Astrocyte (in vitro differentiated cells and primary cell): Measurements from ENCODE around the gene DLD. TPM values are rescaled to one million over a fixed set of nuclear protein-coding genes. Genes with fewer than 3 reads are reported as not detected.
"Not testable (repeated sequence)": the region's sequence is repeated elsewhere in the genome, so short reads cannot be mapped to it uniquely, and the experiment has no call there.

ENCODE experiments used
- DNase-seq: peaks from one replicate; pipeline ENCODE4 v3.0.0-alpha.2; 2010; ENCODE audit warnings: low read depth
- FAIRE-seq: peaks from 2 replicates; lab custom pipeline; 2011; peaks lifted over from hg19 to GRCh38; lab: Jason Lieb, UNC
- H2AFZ ChIP-seq: 2 replicates; pipeline ENCODE4 v1.6.0; 2012; ENCODE audit warnings: low read depth, low read length, inconsistent platforms
- H3K27ac ChIP-seq: 2 replicates; pipeline ENCODE4 v1.5.1; 2011; ENCODE audit warnings: low read depth, low read length, inconsistent platforms
- H3K27me3 ChIP-seq: 2 replicates; pipeline ENCODE4 v1.6.0; 2011; ENCODE audit warnings: low read length, inconsistent platforms; ENCODE audit not compliant: insufficient read depth
- H3K36me3 ChIP-seq: 2 replicates; pipeline ENCODE4 v1.5.1; 2011; ENCODE audit warnings: low read length, inconsistent platforms; ENCODE audit not compliant: insufficient read depth
- H3K4me1 ChIP-seq: 2 replicates; pipeline ENCODE4 v1.5.1; 2011; ENCODE audit warnings: low read length, inconsistent platforms; ENCODE audit not compliant: insufficient read depth
- H3K4me2 ChIP-seq: 2 replicates; pipeline ENCODE4 v1.6.0; 2012; ENCODE audit warnings: low read length, inconsistent platforms
- H3K4me3 ChIP-seq: 2 replicates; pipeline ENCODE4 v1.5.1; 2011; ENCODE audit warnings: low read depth, mild to moderate bottlenecking, low read length, inconsistent platforms; ENCODE audit not compliant: insufficient read depth
- H3K79me2 ChIP-seq: 2 replicates; pipeline ENCODE4 v1.6.0; 2012; ENCODE audit warnings: mild to moderate bottlenecking, low read length, inconsistent platforms; ENCODE audit not compliant: insufficient read depth
- H3K9ac ChIP-seq: 2 replicates; pipeline ENCODE4 v1.6.0; 2012; ENCODE audit warnings: mild to moderate bottlenecking, low read length, inconsistent platforms
- H3K9me3 ChIP-seq: 2 replicates; pipeline ENCODE4 v1.5.1; 2012; ENCODE audit warnings: low read depth, mild to moderate bottlenecking, low read length, inconsistent platforms; ENCODE audit not compliant: insufficient read depth
- H4K20me1 ChIP-seq: 2 replicates; pipeline ENCODE4 v1.6.0; 2012; ENCODE audit warnings: low read length, inconsistent platforms; ENCODE audit not compliant: insufficient read depth
- H3K27ac Mint-ChIP-seq: one replicate; pipeline ENCODE4 v1.8.0; 2021; ENCODE audit warnings: mild to moderate bottlenecking, mixed read lengths; ENCODE audit not compliant: unreplicated experiment
- H3K27me3 Mint-ChIP-seq: one replicate; pipeline ENCODE4 v1.8.0; 2021; ENCODE audit warnings: low read depth, mixed read lengths; ENCODE audit not compliant: unreplicated experiment
- H3K36me3 Mint-ChIP-seq: one replicate; pipeline ENCODE4 v1.8.0; 2021; ENCODE audit warnings: low read depth, mixed read lengths; ENCODE audit not compliant: unreplicated experiment
- H3K4me1 Mint-ChIP-seq: one replicate; pipeline ENCODE4 v1.8.0; 2021; ENCODE audit warnings: low read depth, mixed read lengths; ENCODE audit not compliant: unreplicated experiment
- H3K4me3 Mint-ChIP-seq: one replicate; pipeline ENCODE4 v1.8.0; 2021; ENCODE audit warnings: mild to moderate bottlenecking, moderate library complexity, mixed read lengths; ENCODE audit not compliant: unreplicated experiment
- H3K9me3 Mint-ChIP-seq: one replicate; pipeline ENCODE4 v1.8.0; 2021; ENCODE audit warnings: mild to moderate bottlenecking, mixed read lengths; ENCODE audit not compliant: unreplicated experiment
- EZH2 ChIP-seq: IDR thresholded peaks from 2 replicates; pipeline ENCODE4 v1.6.1; 2012; ENCODE audit warnings: mild to moderate bottlenecking, low read length, inconsistent platforms; ENCODE audit not compliant: insufficient read depth
- total RNA-seq: library from RNA; stranded (reverse); gene quantifications from 2 replicates; pipeline ENCODE4 v1.2.1, GENCODE V29; 2021
- TF ChIP-seq, protein P1 (sequence below): IDR thresholded peaks from 2 replicates; pipeline ENCODE4 v1.5.1; 2011; ENCODE audit warnings: low read depth, mild to moderate bottlenecking, inconsistent platforms, low read length, moderate library complexity; ENCODE audit not compliant: insufficient read depth

The DLD gene
- total RNA-seq, 1 donor from 2014 or later: 73.1 TPM

DNA sequence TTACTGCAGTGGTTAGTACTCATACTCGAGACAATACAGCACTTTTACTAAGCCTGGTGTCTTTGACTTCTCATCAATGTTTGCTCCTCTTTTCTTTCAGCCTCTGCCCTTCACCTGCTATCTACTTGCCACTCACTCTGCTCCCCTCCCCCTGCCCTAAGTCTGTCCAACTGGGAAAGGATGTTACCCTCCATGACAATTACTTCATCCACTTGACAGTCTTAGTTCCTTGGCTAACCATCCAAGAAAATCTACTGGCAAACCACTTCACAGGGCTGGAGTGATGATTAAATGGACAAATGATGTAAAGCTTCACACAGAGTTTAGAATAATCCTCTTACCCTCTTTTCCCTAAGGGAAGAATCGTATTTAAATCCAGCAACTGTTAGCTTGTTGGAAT lies 8.2 kb upstream of the DLD start:
- H3K79me2 ChIP-seq: no peaks in the 10 kb centered on the region
- Mint-ChIP-seq H3K4me3 (no peak overlapping the region), H3K36me3 (no peaks in the 10 kb centered on the region), H3K27ac (no peak overlapping the region), H3K9me3 (peaks cover 1% of the 10 kb centered on the region), H3K27me3 (peaks cover 12% of the 10 kb centered on the region), H3K4me1 (peaks cover 7% of the 10 kb centered on the region)
- peaks cover 3% of the 10 kb centered on the region for H3K4me1 ChIP-seq
- H2AFZ ChIP-seq: no peak overlapping the region
- peaks cover 27% of the 10 kb centered on the region for H3K27me3 ChIP-seq
- H3K4me3 ChIP-seq: no peak overlapping the region
- no peak overlapping the region for H3K4me2 ChIP-seq
- FAIRE-seq (no peak), DNase-seq (no peak)
- H3K36me3 ChIP-seq: no peaks in the 10 kb centered on the region
- H3K27ac ChIP-seq: no peak overlapping the region
- H4K20me1 ChIP-seq: no peaks in the 10 kb centered on the region
- no peaks in the 10 kb centered on the region for H3K9me3 ChIP-seq
- no peak overlapping the region for H3K9ac ChIP-seq
- TF ChIP-seq, protein P1, sequence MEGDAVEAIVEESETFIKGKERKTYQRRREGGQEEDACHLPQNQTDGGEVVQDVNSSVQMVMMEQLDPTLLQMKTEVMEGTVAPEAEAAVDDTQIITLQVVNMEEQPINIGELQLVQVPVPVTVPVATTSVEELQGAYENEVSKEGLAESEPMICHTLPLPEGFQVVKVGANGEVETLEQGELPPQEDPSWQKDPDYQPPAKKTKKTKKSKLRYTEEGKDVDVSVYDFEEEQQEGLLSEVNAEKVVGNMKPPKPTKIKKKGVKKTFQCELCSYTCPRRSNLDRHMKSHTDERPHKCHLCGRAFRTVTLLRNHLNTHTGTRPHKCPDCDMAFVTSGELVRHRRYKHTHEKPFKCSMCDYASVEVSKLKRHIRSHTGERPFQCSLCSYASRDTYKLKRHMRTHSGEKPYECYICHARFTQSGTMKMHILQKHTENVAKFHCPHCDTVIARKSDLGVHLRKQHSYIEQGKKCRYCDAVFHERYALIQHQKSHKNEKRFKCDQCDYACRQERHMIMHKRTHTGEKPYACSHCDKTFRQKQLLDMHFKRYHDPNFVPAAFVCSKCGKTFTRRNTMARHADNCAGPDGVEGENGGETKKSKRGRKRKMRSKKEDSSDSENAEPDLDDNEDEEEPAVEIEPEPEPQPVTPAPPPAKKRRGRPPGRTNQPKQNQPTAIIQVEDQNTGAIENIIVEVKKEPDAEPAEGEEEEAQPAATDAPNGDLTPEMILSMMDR: no peak
- no peak for TF ChIP-seq EZH2

DNA sequence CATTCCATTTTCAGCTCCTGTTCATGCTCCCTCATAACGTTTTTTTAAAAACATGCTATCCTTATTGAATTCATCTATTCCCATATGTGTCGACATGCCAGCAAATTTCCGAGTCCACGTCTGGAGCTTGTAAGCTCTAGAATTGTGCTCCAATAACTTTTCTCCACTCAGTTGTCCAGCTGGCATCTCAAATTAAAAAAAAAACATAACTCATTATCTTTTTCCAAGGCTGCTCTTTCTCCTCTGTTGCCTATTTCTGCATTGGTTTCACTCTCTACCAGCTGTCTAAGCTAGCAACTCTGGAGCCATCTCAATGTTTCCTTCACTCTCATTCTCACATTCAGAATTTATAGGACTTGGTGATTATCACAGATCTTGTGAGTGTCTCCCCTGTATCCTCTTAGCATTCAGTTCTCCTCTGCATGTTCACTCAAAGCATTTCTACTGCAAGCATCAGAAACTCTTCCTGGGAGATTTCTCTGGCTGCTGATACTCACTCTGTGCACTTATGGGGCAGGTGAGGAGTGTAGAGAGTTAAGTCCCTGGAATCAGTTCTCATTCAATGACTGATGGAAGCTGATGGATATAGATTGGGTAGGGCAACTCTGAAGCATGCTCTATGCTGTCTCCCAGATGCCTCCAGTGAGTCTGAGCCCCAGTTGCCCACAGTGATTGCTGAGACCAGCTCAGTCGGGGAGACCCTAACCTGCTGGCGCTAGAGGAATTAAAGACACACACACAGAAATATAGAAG lies 6.7 kb upstream of the DLD start:
- H3K9me3 ChIP-seq: no peaks in the 10 kb centered on the region
- Mint-ChIP-seq H3K27ac (no peak overlapping the region), H3K36me3 (no peaks in the 10 kb centered on the region), H3K4me3 (no peak overlapping the region), H3K27me3 (peaks cover 12% of the 10 kb centered on the region), H3K9me3 (peaks cover 1% of the 10 kb centered on the region), H3K4me1 (peaks cover 2% of the 10 kb centered on the region)
- H3K4me1 ChIP-seq: peaks cover under 1% of the 10 kb centered on the region
- H3K27me3 ChIP-seq: peaks cover 27% of the 10 kb centered on the region
- no peak for DNase-seq
- no peaks in the 10 kb centered on the region for H3K36me3 ChIP-seq
- no peak overlapping the region for H3K27ac ChIP-seq
- TF ChIP-seq, protein P1: no peak
- no peak for TF ChIP-seq EZH2
- H3K79me2 ChIP-seq: no peaks in the 10 kb centered on the region
- FAIRE-seq: no peak
- no peak overlapping the region for H3K9ac ChIP-seq
- H2AFZ ChIP-seq: no peak overlapping the region
- no peak overlapping the region for H3K4me2 ChIP-seq
- no peaks in the 10 kb centered on the region for H4K20me1 ChIP-seq
- H3K4me3 ChIP-seq: no peak overlapping the region

DNA sequence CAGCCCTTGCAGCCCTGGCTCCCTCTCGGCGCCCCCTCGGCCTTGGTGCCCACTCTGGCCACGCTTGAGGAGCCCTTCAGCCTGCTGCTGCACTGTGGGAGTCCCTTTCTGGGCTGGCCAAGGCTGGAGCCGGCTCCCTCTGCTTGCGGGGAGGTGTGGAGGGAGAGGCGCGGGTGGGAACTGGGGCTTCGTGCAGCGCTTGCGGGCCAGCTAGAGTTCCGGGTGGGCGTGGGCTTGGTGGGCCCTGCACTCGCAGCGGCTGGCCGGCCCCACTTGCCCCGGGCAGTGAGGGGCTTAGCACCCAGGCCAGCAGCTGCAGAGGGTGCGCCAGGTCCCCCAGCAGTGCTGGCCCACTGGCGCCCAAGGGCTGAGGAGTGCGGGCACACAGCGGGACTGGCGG lies 3.2 kb upstream of the DLD start:
- not testable (repeated sequence) for H2AFZ ChIP-seq

More for the DNA sequence above, 3.2 kb upstream of the DLD start:
- H3K4me1 Mint-ChIP-seq, DNase-seq, H4K20me1 ChIP-seq, H3K36me3 ChIP-seq, H3K27ac Mint-ChIP-seq, H3K9me3 ChIP-seq, H3K9ac ChIP-seq, H3K9me3 Mint-ChIP-seq, H3K4me3 Mint-ChIP-seq, H3K27ac ChIP-seq, FAIRE-seq, H3K36me3 Mint-ChIP-seq, H3K4me3 ChIP-seq, H3K4me2 ChIP-seq: not testable (repeated sequence)
- Histone ChIP-seq H3K4me1 (peaks cover 13% of the 10 kb centered on the region), H3K27me3 (peaks cover 24% of the 10 kb centered on the region), H3K79me2 (peaks cover 17% of the 10 kb centered on the region)
- peaks cover 12% of the 10 kb centered on the region for H3K27me3 Mint-ChIP-seq
